NCI-H510A (cell line): ENCODE data around the gene ABCA8.
"Not testable (repeated sequence)": the region's sequence is repeated elsewhere in the genome, so short reads cannot be mapped to it uniquely, and the experiment has no call there.

Experiments
- DNase-seq: peaks from one replicate; lab custom pipeline; 2025; lab: John Stamatoyannopoulos, UW

ABCA8 gene, protein sequence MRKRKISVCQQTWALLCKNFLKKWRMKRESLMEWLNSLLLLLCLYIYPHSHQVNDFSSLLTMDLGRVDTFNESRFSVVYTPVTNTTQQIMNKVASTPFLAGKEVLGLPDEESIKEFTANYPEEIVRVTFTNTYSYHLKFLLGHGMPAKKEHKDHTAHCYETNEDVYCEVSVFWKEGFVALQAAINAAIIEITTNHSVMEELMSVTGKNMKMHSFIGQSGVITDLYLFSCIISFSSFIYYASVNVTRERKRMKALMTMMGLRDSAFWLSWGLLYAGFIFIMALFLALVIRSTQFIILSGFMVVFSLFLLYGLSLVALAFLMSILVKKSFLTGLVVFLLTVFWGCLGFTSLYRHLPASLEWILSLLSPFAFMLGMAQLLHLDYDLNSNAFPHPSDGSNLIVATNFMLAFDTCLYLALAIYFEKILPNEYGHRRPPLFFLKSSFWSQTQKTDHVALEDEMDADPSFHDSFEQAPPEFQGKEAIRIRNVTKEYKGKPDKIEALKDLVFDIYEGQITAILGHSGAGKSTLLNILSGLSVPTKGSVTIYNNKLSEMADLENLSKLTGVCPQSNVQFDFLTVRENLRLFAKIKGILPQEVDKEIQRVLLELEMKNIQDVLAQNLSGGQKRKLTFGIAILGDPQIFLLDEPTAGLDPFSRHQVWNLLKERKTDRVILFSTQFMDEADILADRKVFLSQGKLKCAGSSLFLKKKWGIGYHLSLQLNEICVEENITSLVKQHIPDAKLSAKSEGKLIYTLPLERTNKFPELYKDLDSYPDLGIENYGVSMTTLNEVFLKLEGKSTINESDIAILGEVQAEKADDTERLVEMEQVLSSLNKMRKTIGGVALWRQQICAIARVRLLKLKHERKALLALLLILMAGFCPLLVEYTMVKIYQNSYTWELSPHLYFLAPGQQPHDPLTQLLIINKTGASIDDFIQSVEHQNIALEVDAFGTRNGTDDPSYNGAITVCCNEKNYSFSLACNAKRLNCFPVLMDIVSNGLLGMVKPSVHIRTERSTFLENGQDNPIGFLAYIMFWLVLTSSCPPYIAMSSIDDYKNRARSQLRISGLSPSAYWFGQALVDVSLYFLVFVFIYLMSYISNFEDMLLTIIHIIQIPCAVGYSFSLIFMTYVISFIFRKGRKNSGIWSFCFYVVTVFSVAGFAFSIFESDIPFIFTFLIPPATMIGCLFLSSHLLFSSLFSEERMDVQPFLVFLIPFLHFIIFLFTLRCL (N-terminal part only)

DNA sequence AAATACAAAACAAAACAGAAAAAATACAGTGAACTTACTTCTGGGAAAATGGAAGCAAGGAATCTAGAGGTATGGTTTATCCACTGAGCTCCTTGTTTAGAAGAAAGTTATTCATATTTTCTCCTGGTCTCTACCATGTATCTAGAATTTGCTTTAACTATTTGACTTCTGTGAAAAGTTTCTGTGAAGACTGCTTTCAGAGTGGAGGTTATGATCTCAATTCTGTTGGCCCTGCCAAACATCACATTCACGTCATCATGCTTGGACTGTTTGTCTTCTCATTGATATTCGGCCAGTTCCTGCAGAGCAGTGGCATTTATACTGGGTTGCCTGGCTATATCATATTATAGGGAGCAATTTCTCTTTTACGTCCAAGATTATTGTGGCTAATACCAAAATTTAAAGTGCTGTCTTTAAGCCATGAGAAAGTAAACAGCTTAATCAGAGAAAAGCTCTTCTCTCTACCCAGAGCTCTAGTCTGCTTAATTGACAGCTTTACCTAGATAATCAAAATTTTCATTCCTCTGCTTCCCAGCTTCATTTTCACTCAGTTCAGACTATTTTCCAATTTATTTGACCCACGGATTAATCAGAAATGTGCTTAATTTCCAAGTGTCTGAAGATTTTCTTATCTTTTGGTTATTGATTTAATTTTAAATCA lies at the start of gene ABCA8:
TSS of gene ABCA8 (minus strand) at position 212 of the 661 bp plus-strand sequence. CDS start 13,358 bp downstream, outside the sequence.
- no peak for DNase-seq

DNA sequence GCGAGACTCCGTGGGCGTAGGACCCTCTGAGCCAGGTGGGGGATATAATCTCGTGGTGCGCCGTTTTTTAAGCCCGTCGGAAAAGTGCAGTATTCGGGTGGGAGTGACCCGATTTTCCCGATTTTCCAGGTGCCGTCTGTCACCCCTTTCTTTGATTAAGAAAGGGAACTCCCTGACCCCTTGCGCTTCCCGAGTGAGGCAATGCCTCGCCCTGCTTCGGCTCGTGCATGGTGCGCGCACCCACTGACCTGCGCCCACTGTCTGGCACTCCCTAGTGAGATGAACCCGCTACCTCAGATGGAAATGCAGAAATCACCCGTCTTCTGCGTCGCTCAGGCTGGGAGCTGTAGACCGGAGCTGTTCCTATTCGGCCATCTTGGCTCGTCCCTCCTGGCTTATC lies 49.6 kb upstream of the ABCA8 start:
- not testable (repeated sequence) for DNase-seq

DNA sequence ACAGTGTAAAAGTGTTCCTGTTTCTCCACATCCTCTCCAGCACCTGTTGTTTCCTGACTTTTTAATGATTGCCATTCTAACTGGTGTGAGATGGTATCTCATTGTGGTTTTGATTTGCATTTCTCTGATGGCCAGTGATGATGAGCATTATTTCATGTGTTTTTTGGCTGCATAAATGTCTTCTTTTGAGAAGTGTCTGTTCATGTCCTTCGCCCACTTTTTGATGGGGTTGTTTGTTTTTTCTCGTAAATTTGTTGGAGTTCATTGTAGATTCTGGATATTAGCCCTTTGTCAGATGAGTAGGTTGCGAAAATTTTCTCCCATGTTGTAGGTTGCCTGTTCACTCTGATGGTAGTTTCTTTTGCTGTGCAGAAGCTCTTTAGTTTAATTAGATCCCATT lies 44.6 kb upstream of the ABCA8 start:
- not testable (repeated sequence) for DNase-seq

DNA sequence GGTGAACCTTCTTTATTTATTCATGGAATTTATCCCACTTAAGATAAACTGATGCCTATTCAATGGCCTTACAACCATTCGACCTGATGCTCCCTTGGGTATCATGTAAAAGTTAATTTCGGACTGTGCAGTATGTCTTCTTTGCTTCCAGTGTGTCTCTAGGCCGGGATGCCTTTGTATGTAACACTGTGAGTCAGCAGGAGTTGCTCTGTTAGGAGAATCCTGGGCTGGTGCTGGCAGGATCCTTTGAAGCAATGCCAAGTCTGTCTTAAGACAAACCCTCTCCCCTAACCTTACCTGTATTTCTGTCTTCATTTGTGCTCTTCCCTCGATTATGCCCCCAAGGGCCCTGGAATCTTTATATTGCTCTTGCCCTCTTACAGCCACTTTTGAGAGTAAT lies 37.9 kb upstream of the ABCA8 start:
- no peak for DNase-seq

DNA sequence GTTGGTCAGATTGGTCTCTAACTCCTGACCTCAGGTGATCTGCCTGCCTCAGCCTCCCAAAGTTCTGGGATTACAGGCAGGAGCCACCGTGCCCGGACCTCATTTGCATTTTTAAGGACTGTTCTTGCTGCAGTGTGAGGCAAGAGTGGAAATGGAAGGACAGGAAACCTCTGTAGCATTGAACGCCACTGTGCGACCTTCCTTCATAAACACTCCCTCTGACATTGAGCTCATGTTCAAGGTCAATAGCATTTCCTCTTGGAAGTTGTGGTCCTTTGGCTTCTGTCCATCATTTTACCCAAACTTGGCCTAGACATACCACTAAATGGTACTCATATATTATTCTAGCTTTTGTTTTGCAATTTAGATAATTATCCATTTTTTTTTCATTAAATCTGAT lies 32.8 kb upstream of the ABCA8 start:
- no peak for DNase-seq

DNA sequence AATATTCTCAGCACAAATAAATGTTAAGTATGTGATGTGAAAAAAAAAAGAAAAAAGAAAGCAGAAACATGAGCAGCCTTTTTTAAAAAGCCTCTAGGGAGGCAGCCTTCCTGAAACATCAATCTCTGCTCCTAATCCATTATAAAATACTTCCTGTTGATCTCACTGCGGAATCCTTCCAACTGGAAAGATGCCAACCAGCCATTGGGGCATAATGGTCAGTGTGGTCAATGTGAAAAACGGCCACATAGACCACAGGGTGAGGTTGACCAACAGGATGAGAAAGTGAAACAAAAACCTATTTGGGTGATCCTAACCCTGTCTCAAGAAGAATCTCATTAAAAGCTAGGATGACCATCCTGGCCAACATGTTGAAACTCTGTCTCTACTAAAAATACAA lies 26.1 kb upstream of the ABCA8 start:
- no peak for DNase-seq

DNA sequence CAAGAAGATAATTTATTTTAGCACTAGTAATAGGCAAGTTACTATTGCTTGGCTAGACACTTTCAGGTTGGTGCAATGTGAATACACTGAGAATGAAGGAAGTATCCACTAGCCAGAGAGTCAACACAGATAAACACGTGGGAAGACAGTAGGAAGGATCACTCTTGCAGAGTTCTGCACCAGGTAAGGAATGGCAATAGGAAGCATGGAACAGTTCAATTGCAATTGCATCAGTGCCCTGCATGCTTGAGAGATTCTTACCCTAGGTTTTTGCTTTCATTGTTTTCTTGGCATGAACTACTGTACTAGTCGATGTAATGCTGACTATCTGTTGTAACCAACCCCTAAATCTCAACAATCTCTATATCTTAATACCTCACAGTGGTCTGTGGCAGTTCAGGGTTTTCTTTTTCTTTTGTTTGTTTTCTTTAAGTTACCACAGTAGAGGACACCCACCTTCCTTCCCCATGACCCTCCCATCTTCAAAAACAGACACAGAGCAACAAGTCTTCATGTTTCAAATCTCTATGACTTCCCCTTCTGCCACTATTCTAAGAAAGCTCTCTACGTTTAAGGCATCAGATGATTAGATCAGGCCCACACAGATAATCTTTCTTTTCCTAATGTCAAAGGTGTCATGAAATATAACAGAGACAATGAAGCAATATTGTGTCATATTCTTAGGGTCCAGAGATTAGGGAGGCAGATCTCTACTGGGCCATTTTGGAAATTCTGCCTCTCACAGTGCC lies 18.1 kb upstream of the ABCA8 start:
- DNase-seq: no peak

DNA sequence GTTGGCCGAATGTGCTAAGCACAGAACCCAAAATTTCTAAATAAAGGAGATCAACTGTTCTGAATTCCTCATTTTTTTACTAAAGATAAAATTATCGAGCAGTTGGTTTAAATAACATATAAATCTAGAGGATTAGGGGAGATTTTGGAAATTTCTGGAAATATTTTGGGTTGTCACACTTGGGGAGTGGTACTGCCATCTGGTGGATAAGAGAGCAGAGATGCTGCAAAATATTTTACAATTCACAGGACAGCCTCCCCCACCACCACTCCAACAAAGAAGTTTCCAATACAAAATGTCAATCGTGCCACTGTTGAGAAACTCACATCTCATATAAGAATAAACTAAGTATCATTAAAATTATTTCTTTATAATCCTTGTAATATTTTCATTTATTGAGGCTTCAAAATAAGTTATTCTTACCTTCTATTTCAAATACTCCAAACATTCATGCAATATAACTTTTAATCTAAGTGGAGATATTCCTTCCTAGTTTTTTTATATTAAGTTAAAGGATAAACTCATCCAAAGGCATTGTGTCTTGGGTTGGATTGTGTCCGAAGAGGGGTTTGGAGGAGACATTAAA lies 17.0 kb upstream of the ABCA8 start:
- DNase-seq: peak; percentile 1

DNA sequence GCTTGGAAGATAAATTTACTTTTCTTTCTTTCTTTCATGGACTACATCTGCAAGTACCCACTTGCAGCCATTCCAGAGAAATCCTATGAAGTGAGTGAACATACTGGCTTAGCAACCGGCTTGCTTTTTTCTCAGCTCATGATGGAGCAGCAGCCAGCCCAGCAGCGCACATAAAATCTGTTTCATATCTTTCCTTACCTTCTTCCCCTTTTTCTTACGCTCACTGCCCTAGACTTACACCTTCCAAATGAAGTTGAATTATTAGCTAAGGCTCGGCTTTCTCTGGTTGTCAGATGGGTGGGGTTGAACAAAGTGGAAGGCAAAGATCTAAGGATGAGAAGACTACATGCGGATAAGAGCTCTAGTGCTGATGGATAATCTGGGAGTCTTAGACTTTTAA lies 13.9 kb upstream of the ABCA8 start:
- DNase-seq: no peak

DNA sequence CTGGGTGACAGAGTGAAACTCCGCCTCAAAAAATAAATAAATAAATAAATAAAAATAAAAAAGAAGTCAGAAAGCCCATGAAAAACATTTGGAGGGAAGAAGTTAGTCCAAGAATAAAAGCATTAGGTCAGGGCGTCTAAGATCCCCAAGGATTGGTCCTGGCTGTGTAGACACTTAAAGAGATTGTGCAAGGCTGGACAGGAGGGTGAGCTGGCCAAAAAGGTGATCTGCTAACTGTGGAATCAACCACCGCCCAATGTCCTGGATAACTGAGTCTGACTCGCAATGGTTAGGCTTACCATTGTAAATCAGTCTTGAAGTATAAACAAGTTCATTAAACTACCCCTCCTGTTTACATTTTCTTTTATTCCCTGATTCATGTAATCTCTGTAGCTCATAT lies 8.8 kb upstream of the ABCA8 start:
- DNase-seq: no peak

DNA sequence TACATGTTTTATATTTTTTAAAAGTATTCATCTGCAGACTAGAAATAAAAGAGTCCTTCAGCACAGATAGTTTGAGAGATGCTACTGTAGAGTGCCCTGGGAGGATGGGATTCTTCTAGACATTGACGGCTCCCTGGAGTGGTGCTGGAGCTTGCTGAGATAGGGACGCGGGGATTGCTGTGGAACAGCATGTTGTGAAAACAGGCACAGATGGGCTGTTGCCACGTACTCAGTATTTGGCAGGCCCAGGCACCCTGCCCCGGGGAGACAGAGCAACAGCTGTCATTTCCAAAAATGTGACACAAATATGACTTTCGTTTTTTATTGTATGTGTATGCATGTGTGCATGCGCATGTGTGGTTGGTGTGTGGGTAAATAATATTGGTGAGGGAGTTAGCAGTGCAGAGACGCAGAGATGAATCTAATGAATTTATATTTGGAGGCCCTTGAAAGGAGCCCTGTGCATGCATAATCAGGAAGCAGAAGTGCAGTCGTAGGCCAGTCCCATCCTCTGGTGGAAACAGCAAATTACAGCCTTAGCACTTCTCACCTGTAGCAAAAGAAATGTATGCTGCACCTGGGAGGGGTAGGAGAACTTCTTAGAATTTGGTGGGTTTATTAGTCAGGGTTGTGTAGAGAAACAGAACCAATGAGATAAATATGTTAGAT lies 6.2 kb upstream of the ABCA8 start:
- no peak for DNase-seq

DNA sequence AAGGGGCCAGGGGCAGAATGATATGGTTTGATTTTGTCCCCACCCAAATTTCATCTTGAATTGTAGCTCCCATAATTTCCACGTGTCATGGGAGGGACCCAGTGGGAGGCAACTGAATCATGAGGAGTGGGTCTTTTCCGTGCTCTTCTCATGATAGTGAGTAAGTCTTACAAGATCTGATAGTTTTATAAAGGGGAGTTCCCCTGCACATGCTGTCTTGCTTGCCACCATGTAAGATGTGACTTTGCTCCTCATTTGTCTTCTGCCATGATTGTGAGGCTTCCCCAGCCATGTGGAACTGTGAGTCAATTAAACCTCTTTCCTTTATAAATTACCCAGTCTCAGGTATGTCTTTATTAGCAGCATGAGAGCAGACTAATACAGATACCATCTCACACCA lies 3.9 kb upstream of the ABCA8 start:
- DNase-seq: not testable (repeated sequence)

DNA sequence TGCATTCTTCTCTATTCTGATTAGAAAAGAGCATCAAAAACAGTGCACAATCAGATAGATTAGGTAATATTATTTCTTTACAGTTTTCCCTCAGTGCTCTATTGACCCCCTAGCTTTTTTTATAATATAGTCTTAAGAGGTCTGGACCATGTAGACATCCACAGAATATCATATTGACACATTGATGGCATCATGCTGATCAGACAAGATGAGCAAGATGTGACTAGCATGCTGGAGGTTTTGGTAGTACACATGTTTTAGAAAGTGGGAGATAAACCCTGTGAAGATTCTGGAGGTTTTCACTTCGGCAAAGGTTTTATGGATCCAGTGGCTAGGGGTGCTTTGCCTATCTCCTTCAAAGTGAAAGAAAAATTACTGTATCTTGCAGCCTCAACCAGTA lies 2.8 kb upstream of the ABCA8 start:
- DNase-seq: no peak

DNA sequence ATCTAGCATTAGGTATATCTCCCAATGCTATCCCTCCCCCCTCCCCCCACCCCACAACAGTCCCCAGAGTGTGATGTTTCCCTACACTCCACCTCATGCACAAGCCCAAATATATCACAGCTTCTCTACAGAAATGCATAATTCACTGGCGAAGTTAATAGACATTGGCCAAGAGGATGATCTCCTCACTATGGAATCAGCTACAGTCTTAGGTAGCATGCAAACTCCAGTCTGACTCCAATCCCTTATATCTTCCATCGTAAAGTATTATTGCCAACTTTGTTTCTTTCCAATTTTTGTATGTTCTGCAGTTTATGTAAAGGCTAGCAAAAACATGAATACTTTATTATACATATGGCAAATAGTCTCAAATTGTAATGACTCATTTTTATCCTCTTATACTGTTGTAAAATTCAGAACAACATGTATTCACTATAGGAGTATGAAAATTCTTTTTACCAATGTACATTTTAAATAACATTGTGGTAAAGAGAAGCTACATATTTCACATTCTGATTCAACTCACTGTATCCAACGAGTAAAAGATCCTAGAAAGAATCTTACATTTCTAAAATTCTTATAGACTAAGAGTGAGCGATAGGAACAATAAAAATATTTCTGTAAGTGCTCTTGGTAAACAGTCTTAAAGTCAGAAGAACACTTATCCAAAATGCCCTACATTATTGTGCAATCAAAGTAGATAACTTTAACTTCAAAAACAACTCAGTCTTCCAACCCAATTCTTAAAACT lies 871 bp downstream of the ABCA8 start:
- DNase-seq: no peak

DNA sequence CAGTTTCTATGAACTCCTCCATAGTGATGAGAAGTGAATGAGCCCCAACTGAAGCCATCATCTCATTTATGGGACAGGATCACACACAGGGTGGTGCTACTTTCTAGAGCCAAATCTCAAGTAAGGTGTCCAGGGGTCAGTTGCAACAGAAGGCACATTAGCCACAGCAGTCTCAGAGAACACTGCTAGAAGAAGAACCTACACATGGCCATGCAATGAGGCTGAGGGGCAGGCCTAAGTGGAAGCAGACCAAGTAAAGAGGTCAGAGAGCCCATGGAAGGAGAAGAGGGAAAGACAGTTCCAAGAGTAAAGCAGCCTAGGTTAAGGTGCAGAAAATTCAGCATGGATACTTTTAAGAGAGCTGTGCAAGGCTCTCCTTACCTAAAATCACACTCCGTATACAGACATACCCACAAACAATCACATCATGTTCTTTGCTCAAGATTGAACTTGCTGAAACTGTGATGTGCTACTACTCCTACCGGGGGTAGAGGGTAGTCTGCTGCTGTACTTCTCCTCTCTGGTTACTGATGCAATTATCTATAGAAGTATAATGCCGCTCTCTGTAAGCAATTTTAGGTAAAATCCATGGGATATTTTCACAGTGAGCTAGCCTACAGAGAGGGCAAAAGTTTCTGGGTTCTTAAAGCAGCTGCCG lies 1.7 kb downstream of the ABCA8 start:
- no peak for DNase-seq

DNA sequence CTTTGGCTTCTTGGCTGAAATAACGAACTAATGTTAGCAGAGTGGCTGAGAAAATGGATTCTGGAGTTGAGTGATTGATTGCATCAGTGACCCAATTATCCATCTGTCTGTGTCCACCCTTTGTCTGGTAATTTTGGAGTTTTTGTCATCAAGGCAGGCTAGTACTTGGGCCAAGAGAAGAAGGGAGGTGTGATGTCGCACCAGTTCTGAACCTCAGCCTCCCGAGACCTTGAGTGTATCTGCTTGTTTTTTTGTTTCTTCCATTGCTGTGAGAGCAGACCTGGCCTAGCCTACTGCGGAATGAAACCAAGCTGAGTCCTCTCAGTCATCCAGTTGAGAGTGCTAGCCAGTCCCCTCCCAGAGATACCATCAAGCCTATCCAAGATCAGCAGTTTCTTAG lies 4.5 kb downstream of the ABCA8 start:
- no peak for DNase-seq

DNA sequence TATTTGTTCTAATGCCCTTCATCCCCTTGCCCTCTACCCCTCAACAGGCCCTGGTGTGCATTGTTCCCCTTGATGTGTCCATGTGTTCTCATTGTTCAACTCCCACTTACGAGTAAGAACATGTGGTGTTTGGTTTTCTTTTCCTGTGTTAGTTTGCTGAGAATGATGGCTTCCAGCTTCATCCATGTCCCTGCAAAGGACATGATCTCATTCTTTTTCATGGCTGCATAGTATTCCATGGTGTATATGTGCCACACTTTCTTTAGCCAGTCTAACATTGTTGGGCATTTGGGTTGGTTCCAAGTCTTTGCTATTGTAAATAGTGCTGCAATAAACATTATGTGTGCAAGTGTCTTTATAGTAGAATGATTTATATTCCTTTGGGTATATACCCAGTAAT lies 7.3 kb downstream of the ABCA8 start:
- not testable (repeated sequence) for DNase-seq

DNA sequence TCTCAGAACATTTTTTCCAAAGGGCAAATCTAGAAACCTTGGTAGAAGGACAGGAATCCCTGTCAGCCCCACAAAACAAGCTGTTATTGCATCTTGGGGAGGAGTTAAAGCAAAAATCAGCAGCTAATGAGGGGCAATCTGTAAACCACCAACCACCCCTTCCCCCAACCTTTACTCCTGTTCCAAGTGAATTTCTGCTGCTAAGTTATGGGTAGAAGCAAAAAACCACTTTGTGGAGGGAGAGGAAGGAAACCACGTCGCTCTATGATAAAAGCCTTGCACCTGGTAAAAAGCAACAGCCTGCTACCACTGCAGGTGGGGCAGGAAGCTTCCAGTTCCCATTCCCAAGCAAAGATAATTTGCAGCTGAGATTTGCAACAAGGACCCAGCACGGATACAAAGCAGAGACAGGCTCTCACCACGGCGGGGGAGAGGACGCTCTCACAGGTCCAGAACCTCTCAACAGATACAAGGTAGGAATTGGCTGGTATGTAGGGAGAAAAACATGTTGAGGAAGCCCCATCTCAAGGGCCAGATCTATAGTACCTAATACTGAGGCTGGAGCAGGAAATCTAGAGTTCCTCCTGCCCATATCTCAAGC lies 10.7 kb downstream of the ABCA8 start:
- DNase-seq: no peak

DNA sequence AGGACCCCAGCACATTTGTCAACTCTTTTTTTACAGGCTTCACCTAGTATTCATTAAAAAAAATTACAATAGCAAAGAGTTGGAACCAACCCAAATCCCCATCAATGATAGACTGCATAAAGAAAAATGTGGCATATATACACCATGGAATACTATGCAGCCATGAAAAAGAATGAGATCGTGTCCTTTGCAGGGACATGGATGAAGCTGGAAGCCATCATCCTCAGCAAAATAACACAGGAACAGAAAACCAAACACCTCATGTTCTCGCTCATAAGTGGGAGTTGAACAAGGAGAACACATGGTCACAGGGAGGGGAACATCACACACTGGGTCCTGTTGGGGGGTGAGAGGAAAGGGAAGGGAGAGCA lies 11.4 kb downstream of the ABCA8 start:
- DNase-seq: not testable (repeated sequence)
